Calu3 (cell line): ENCODE measurements around the gene DNAH14. TPM values are rescaled to one million over a fixed set of nuclear protein-coding genes. Genes with fewer than 3 reads are reported as not detected.

Experiments
- BruUV-seq: library from RNA; stranded (reverse); fragments of 400-500 nt; replicated peaks from 2 replicates; lab custom pipeline; 2021; lab: Mats Ljungman, UMichigan
- CTCF ChIA-PET: fragments of 300-600 bp; sonication (Branson Sonifier 250); formaldehyde crosslinking; loops from one replicate; lab custom pipeline; 2022; ENCODE audit warnings: antibody characterized with exemption; lab: Charles Lee
- DNase-seq: peaks from one replicate; pipeline ENCODE4 v3.0.0; 2022
- H3K27ac Mint-ChIP-seq: one replicate; pipeline ENCODE4 v1.8.0; 2022; ENCODE audit warnings: mixed read lengths; ENCODE audit not compliant: unreplicated experiment
- H3K27me3 Mint-ChIP-seq: one replicate; pipeline ENCODE4 v1.8.0; 2022; ENCODE audit warnings: mixed read lengths; ENCODE audit not compliant: unreplicated experiment
- H3K36me3 Mint-ChIP-seq: one replicate; pipeline ENCODE4 v1.8.0; 2022; ENCODE audit warnings: mild to moderate bottlenecking, moderate library complexity, mixed read lengths; ENCODE audit not compliant: insufficient read depth, unreplicated experiment
- H3K4me1 Mint-ChIP-seq: one replicate; pipeline ENCODE4 v1.8.0; 2022; ENCODE audit warnings: mild to moderate bottlenecking, low read depth, mixed read lengths; ENCODE audit not compliant: unreplicated experiment
- H3K4me3 Mint-ChIP-seq: one replicate; pipeline ENCODE4 v1.8.0; 2022; ENCODE audit warnings: mild to moderate bottlenecking, low read depth, moderate library complexity, mixed read lengths; ENCODE audit not compliant: unreplicated experiment
- H3K9me3 Mint-ChIP-seq: one replicate; pipeline ENCODE4 v1.8.0; 2022; ENCODE audit warnings: low read depth, mixed read lengths; ENCODE audit not compliant: unreplicated experiment
- CTCF ChIP-seq: fragments of 200-600 bp; IDR thresholded peaks from one replicate; pipeline ENCODE4 v1.8.0; 2022; ENCODE audit warnings: antibody characterized with exemption; ENCODE audit not compliant: unreplicated experiment
- intact Hi-C: fragments of 100-400 bp; cut with micrococcal nuclease; formaldehyde crosslinking; loops from one replicate; pipeline ENCODE4 v1.10.0; 2022; ENCODE audit not compliant: unreplicated experiment
- total RNA-seq: library from RNA; stranded (reverse); gene quantifications from 2 replicates; pipeline ENCODE4 v1.2.3, GENCODE V29; 2022

DNAH14 gene
- total RNA-seq, 1 experiment from 2014 or later: 66.8 TPM

GRCh38 chr1:225257081-225257480 is 327.6 kb downstream of the DNAH14 start:
- CTCF ChIA-PET: interaction anchor here (0.7 kb wide), 1 partner anchor 36 kb away, joined by 3 read pairs; no protein-coding TSS in a partner anchor
- Mint-ChIP-seq H3K36me3 (no peaks in the 10 kb centered on the region), H3K4me1 (no peaks in the 10 kb centered on the region), H3K4me3 (no peak overlapping the region), H3K27ac (no peak overlapping the region), H3K27me3 (no peaks in the 10 kb centered on the region), H3K9me3 (no peaks in the 10 kb centered on the region)
- TF ChIP-seq CTCF: no peak
- intact Hi-C loops: no loop called here
- no peak for DNase-seq
- BruUV-seq: no TSS peak

DNA sequence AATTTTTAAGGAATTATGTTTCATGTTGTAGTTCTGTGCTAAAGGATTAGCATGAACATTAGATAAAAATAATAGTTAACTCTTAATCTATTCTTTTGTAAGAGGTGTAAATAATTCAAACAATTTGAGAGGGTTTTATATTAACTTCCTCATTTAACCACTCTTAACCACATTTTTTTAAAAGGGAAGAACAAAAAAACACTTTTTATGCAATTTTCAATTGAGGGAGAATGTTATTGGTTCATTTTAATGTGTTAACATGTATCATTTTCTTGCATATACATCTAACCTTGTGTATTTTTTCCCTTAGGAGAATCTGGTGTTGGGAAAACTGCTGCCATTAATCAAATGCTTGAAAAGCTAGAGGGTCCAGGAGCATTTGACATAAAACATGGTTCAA is 329.3 kb downstream of the DNAH14 start:
- TF ChIP-seq CTCF: no peak
- no peak overlapping the region for H3K4me3 Mint-ChIP-seq
- DNase-seq: no peak
- H3K27ac Mint-ChIP-seq: no peak overlapping the region
- H3K27me3 Mint-ChIP-seq: no peaks in the 10 kb centered on the region
- H3K9me3 Mint-ChIP-seq: no peaks in the 10 kb centered on the region
- CTCF ChIA-PET: no interaction called here
- BruUV-seq: no TSS peak
- H3K36me3 Mint-ChIP-seq: no peaks in the 10 kb centered on the region
- H3K4me1 Mint-ChIP-seq: no peaks in the 10 kb centered on the region
- intact Hi-C loops: no loop called here

GRCh38 chr1:225259542-225259941 is 330.1 kb downstream of the DNAH14 start:
- TF ChIP-seq CTCF: no peak
- Mint-ChIP-seq H3K27ac (no peak overlapping the region), H3K36me3 (no peaks in the 10 kb centered on the region), H3K4me1 (no peaks in the 10 kb centered on the region), H3K27me3 (no peaks in the 10 kb centered on the region), H3K9me3 (no peaks in the 10 kb centered on the region), H3K4me3 (no peak overlapping the region)
- CTCF ChIA-PET: no interaction called here
- intact Hi-C loops: no loop called here
- DNase-seq: no peak
- no TSS peak for BruUV-seq

DNA sequence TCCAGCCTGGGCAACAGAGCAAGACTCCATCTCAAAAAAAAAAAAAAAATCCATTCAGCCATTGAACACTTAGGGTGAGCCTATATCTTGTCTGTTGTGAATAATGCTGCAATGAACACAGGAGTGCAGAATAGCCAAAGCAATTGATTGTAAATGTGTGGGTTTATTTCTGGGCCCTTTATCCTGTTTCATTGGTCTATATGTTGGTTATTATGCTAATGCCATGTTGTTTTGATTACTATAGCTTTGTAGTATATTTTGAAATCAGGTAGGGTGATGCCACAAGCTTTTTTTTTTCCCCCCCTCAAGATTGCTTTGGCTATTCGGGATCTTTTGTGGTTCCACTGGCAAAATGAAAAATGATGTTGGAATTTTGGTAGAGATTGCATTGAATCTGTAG is 330.8 kb downstream of the DNAH14 start:
- intact Hi-C loops: no loop called here
- Mint-ChIP-seq H3K4me1 (no peaks in the 10 kb centered on the region), H3K27me3 (no peaks in the 10 kb centered on the region), H3K36me3 (no peaks in the 10 kb centered on the region), H3K9me3 (no peaks in the 10 kb centered on the region), H3K27ac (no peak overlapping the region), H3K4me3 (no peak overlapping the region)
- no TSS peak for BruUV-seq
- no peak for DNase-seq
- TF ChIP-seq CTCF: no peak
- CTCF ChIA-PET: no interaction called here
